ENCODE results near the gene DIAPH1. TPM values are rescaled to one million over a fixed set of nuclear protein-coding genes. Genes with fewer than 3 reads are reported as not detected.

DIAPH1 gene
- total RNA-seq, 1 donor from 2014 or later: 118 TPM

GRCh38 chr5:141657937-141658545 is 39.2 kb upstream of the DIAPH1 start:
- ATAC-seq (no peak), DNase-seq (peak; percentile 31)
- Histone ChIP-seq H3K27me3 (no peaks in the 10 kb centered on the region), H3K4me1 (no peaks in the 10 kb centered on the region), H3K27ac (no peak overlapping the region), H3K36me3 (peaks cover 12% of the 10 kb centered on the region), H3K4me3 (no peak overlapping the region), H3K9me3 (no peaks in the 10 kb centered on the region)
- intact Hi-C loops (cut with DNase I): no loop called here
- TF ChIP-seq CTCF (IDR thresholded peaks at IDR 0.05): no peak

DNA sequence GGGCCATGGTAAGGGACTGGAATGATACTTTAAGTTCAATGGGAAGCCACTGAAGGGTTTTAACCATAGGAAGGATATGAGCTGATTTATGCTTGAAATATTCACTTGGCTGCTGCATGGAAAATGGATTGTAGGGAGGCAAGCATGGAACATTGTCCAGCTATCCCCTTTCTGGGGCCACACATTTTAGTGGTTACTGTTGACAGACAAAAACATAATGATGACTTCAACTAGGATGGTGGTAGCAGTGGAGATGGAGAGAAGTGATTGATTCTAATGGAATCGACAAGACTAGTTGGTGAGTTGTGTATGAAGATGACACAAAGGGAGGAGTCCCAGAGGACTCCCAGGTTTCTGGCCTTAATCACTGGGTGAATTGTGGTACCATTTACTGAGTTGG is 38.6 kb upstream of the DIAPH1 start:
- TF ChIP-seq CTCF (IDR thresholded peaks at IDR 0.05): no peak
- DNase-seq (no peak), ATAC-seq (no peak)
- no peak overlapping the region for H3K27ac ChIP-seq
- no peaks in the 10 kb centered on the region for H3K27me3 ChIP-seq
- no peaks in the 10 kb centered on the region for H3K9me3 ChIP-seq
- intact Hi-C loops (cut with DNase I): no loop called here
- no peak overlapping the region for H3K4me3 ChIP-seq
- no peaks in the 10 kb centered on the region for H3K4me1 ChIP-seq
- peaks cover 12% of the 10 kb centered on the region for H3K36me3 ChIP-seq

DNA sequence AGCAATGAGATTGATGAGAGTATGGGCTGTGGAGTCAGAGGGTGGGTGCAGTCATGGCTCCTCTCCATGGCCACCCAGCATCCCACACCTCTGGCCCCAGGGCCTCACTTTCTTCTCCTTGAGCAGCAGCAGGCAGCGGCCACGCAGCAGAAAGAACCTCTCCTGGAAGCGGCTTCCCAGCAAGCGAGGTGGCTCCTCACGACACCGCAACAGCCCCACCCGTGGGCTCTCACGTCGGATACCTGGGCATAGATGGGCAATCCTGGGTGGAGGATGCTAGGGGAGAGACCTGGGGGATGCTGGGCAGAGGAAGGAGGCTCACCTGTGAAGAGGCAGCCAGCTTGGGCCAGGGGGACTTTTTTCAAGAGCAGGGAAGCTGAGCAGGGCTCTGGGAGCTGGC is 37.6 kb upstream of the DIAPH1 start:
- Histone ChIP-seq H3K27ac (no peak overlapping the region), H3K4me3 (no peak overlapping the region), H3K36me3 (peaks cover 12% of the 10 kb centered on the region), H3K27me3 (no peaks in the 10 kb centered on the region), H3K9me3 (no peaks in the 10 kb centered on the region), H3K4me1 (peaks cover 4% of the 10 kb centered on the region)
- intact Hi-C loops (cut with DNase I): no loop called here
- no peak for TF ChIP-seq CTCF (IDR thresholded peaks at IDR 0.05)
- DNase-seq: peak; percentile 54
- ATAC-seq: no peak

DNA sequence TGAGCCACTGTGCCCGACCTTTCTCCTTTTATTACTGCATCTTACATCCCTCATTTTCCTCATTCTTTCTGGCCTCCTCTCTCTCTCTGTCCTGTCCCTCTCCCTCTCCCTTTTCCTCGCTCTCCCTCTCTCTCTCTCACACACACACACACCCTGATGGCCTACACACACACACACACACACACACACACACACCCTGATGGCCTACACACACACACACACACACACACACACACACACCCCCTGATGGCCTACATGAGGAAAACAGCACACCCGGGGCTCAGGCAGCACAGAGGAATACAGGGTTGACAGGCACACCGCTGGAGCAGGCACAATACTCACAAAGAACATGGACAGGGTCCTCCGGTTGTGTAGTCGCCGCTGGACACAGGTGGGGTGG is 36.2 kb upstream of the DIAPH1 start:
- Histone ChIP-seq H3K9me3 (no peaks in the 10 kb centered on the region), H3K4me1 (peaks cover 4% of the 10 kb centered on the region), H3K36me3 (peaks cover 12% of the 10 kb centered on the region), H3K4me3 (no peak overlapping the region), H3K27ac (no peak overlapping the region), H3K27me3 (no peaks in the 10 kb centered on the region)
- intact Hi-C loops (cut with DNase I): no loop called here
- no peak for TF ChIP-seq CTCF (IDR thresholded peaks at IDR 0.05)
- DNase-seq (peak; percentile 48), ATAC-seq (no peak)

GRCh38 chr5:141654298-141654697 is 35.5 kb upstream of the DIAPH1 start:
- H3K27ac ChIP-seq: no peak overlapping the region

More at GRCh38 chr5:141654298-141654697, 35.5 kb upstream of the DIAPH1 start:
- intact Hi-C loops (cut with DNase I): no loop called here
- DNase-seq: peak; percentile 11
- Histone ChIP-seq H3K4me1 (peaks cover 4% of the 10 kb centered on the region), H3K36me3 (peaks cover 12% of the 10 kb centered on the region), H3K27me3 (no peaks in the 10 kb centered on the region), H3K4me3 (no peak overlapping the region), H3K9me3 (no peaks in the 10 kb centered on the region)
- TF ChIP-seq CTCF (IDR thresholded peaks at IDR 0.05): no peak
- no peak for ATAC-seq

All from upper lobe of right lung (tissue), 1 donor.